HG03457 (cell line): ENCODE results near the gene FTO.

ENCODE experiments used
- ATAC-seq: cut with Tn5 transposase; IDR thresholded peaks from one replicate; pipeline ENCODE4 v1.9.1; 2021; ENCODE audit warnings: moderate number of reproducible peaks; ENCODE audit not compliant: unreplicated experiment

The FTO gene

GRCh38 chr16:53989597-53989996 lies 285.6 kb downstream of the FTO start:
- no peak for ATAC-seq

- no peak for ATAC-seq
These were observed 287.9 kb downstream of the FTO start for GRCh38 chr16:53991754-53992378.

- ATAC-seq: no peak
These were observed 291.4 kb downstream of the FTO start for GRCh38 chr16:53995378-53995777.

- ATAC-seq: no peak
These were observed 293.0 kb downstream of the FTO start for GRCh38 chr16:53996961-53997360.

GRCh38 chr16:53998024-53998810 lies 294.3 kb downstream of the FTO start:
- no peak for ATAC-seq

- no peak for ATAC-seq
These were observed 295.1 kb downstream of the FTO start for GRCh38 chr16:53998966-53999522.

GRCh38 chr16:53999841-54000240 lies 295.9 kb downstream of the FTO start:
- ATAC-seq: no peak

- ATAC-seq: no peak
These were observed 296.4 kb downstream of the FTO start for GRCh38 chr16:54000361-54000760.

- no peak for ATAC-seq
These were observed 302.7 kb downstream of the FTO start for GRCh38 chr16:54006693-54007092.

GRCh38 chr16:54007504-54007903 lies 303.5 kb downstream of the FTO start:
- ATAC-seq: no peak

GRCh38 chr16:54009464-54010176 lies 305.7 kb downstream of the FTO start:
- no peak for ATAC-seq

GRCh38 chr16:54015147-54015546 lies 311.2 kb downstream of the FTO start:
- no peak for ATAC-seq

GRCh38 chr16:54022362-54022761 lies 318.4 kb downstream of the FTO start:
- no peak for ATAC-seq

GRCh38 chr16:54026456-54026855 lies 322.5 kb downstream of the FTO start:
- ATAC-seq: no peak

GRCh38 chr16:54027062-54027461 lies 323.1 kb downstream of the FTO start:
- no peak for ATAC-seq

GRCh38 chr16:54027558-54027957 lies 323.6 kb downstream of the FTO start:
- ATAC-seq: no peak

- ATAC-seq: no peak
These were observed 324.0 kb downstream of the FTO start for GRCh38 chr16:54027995-54028394.

- no peak for ATAC-seq
These were observed 326.5 kb downstream of the FTO start for GRCh38 chr16:54030451-54030850.

- no peak for ATAC-seq
These were observed 327.3 kb downstream of the FTO start for GRCh38 chr16:54031107-54031760.

GRCh38 chr16:54033747-54034146 lies 329.8 kb downstream of the FTO start:
- ATAC-seq: no peak

- ATAC-seq: no peak
These were observed 330.7 kb downstream of the FTO start for GRCh38 chr16:54034684-54035083.
